ENCODE data around the gene NBEAL1.
"Not testable (repeated sequence)": the region's sequence is repeated elsewhere in the genome, so short reads cannot be mapped to it uniquely, and the experiment has no call there.

NBEAL1 gene

DNA sequence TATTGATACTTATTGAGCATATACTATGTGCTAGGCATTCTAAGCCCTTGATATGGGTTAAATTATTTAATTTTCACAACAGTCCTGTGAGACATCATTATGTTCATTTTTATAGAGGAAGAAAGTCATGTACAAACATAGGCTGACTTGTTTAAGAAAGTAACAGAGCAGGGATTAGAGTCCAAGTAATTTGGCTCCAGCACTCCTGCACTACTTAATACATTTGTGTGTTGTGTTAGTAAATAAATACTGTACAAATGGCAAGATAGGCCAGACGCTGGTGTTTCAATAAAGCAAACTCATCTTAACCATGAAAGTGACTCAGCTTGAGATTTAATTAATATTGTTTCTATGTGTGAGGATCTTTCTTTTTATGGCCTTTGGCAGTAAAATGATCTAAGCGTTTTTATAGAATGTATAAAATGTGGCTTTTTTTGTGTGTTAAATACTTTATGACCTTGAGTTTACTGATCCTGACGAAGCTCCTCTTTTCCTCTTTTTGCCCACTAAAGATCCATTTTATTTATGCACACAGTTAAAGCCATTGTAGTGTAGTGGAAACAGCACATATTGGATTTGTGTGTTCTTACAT, 21.3 kb downstream of the NBEAL1 start:
- no peaks in the 10 kb centered on the region for H3K9me3 ChIP-seq (ENCODE audit: control insufficient read depth in 5 of 5, low read length in 5 of 5)
- no peak overlapping the region for H3K9ac ChIP-seq (ENCODE audit: low read length in 5 of 5)
- no peak overlapping the region for H3K4me3 ChIP-seq (ENCODE audit: low read depth in 1 of 5, low read length in 5 of 5)
- no peaks in the 10 kb centered on the region for H3K27me3 ChIP-seq (ENCODE audit: control insufficient read depth in 5 of 5, insufficient read depth in 4 of 5, low read length in 5 of 5)
- peaks cover 0 to 5% (median 0%) of the 10 kb centered on the region in 5 donors for H3K36me3 ChIP-seq (ENCODE audit: control insufficient read depth in 5 of 5, insufficient read depth in 5 of 5, low read length in 5 of 5)
- peaks cover 0 to 23% (median 0%) of the 10 kb centered on the region in 5 donors for H3K4me1 ChIP-seq (ENCODE audit: control insufficient read depth in 5 of 5, insufficient read depth in 5 of 5, low read length in 5 of 5)
- no peak overlapping the region for H3K27ac ChIP-seq (ENCODE audit: low read depth, low read length)

DNA sequence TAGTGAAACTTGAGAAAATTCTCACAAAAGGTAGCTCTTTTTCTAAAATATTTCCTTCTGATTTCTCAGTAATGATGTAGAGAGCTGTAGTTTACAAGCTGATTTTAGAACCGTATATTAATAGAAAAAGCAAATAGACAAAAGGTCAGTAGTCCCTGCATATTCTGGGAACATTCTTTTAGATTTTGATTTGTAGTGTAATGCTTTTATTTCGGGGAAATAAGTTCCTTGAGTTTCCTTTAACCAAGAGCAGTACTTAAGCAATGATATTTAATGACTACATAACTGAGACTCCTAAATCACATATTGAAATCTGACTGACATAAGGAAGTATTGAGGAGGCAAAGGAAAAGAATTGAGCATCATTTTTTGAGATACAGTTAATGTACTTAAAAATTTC, 22.4 kb downstream of the NBEAL1 start:
- no peak overlapping the region for H3K27ac ChIP-seq (ENCODE audit: low read depth, low read length)
- H3K9ac ChIP-seq (ENCODE audit: low read length in 5 of 5) = no peak overlapping the region
- H3K4me1 ChIP-seq (ENCODE audit: control insufficient read depth in 5 of 5, insufficient read depth in 5 of 5, low read length in 5 of 5) = peaks cover 0 to 23% (median 0%) of the 10 kb centered on the region in 5 donors
- no peak overlapping the region for H3K4me3 ChIP-seq (ENCODE audit: low read depth in 1 of 5, low read length in 5 of 5)
- peaks cover 2 to 9% (median 4%) of the 10 kb centered on the region in 5 donors for H3K36me3 ChIP-seq (ENCODE audit: control insufficient read depth in 5 of 5, insufficient read depth in 5 of 5, low read length in 5 of 5)
- no peaks in the 10 kb centered on the region for H3K9me3 ChIP-seq (ENCODE audit: control insufficient read depth in 5 of 5, low read length in 5 of 5)
- H3K27me3 ChIP-seq (ENCODE audit: control insufficient read depth in 5 of 5, insufficient read depth in 4 of 5, low read length in 5 of 5) = no peaks in the 10 kb centered on the region

DNA sequence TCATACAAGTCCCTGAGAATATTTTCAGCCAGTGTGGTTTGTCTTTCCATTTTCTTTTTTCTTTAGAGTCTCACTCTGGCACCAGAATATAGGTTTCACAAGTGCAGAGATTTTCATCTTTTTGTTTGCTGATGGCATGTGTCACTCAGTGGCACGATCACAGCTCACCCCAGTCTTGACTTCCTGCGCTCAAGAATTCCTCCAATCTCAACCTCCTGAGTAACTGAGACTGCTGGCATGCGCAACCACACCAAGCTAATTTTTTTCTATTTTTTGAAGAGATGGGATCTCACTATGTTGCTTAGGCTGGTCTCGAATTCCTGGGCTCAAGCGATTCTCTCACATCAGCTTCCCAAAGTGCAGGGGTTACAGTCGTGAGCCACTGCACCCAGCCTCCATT, 23.9 kb downstream of the NBEAL1 start:
- Histone ChIP-seq H3K36me3 (ENCODE audit: control insufficient read depth in 5 of 5, insufficient read depth in 5 of 5, low read length in 5 of 5) (peaks cover 7 to 21% (median 12%) of the 10 kb centered on the region in 5 donors), H3K27ac (ENCODE audit: low read depth, low read length) (no peak overlapping the region), H3K27me3 (ENCODE audit: control insufficient read depth in 5 of 5, insufficient read depth in 4 of 5, low read length in 5 of 5) (no peaks in the 10 kb centered on the region), H3K4me3 (ENCODE audit: low read depth in 1 of 5, low read length in 5 of 5) (no peak overlapping the region), H3K9ac (ENCODE audit: low read length in 5 of 5) (no peak overlapping the region), H3K4me1 (ENCODE audit: control insufficient read depth in 5 of 5, insufficient read depth in 5 of 5, low read length in 5 of 5) (peaks cover 0 to 23% (median 0%) of the 10 kb centered on the region in 5 donors), H3K9me3 (ENCODE audit: control insufficient read depth in 5 of 5, low read length in 5 of 5) (no peaks in the 10 kb centered on the region)

DNA sequence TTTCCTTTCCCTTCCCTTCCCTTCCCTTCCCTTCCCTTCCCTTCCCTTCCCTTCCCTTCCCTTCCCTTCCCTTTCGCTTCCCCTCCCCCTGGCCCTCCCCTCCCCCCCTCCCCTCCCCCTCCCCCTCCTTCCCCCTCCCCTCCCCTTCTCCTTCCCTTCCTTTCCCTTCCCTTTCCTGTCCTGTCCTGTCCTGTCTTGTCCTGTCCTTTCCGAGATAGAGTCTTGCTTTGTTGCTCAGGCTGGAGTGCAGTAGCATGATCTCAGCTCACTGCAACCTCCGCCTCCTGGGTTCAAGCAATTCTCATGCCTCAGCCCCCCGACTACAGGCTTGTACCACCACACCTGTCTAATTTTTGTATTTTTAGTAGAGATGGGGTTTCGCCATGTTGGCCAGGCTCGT, 24.5 kb downstream of the NBEAL1 start:
- H3K36me3 ChIP-seq (ENCODE audit: control insufficient read depth in 5 of 5, insufficient read depth in 5 of 5, low read length in 5 of 5) = peaks cover 9 to 21% (median 12%) of the 10 kb centered on the region in 5 donors
- H3K9me3 ChIP-seq (ENCODE audit: control insufficient read depth in 5 of 5, low read length in 5 of 5); H3K27me3 ChIP-seq (ENCODE audit: control insufficient read depth in 5 of 5, insufficient read depth in 4 of 5, low read length in 5 of 5); H3K4me3 ChIP-seq (ENCODE audit: low read depth in 1 of 5, low read length in 5 of 5); H3K27ac ChIP-seq (ENCODE audit: low read depth, low read length); H3K9ac ChIP-seq (ENCODE audit: low read length in 5 of 5): not testable (repeated sequence)
- H3K4me1 ChIP-seq (ENCODE audit: control insufficient read depth in 5 of 5, insufficient read depth in 5 of 5, low read length in 5 of 5) = peaks cover 0 to 23% (median 0%) of the 10 kb centered on the region in 5 donors

DNA sequence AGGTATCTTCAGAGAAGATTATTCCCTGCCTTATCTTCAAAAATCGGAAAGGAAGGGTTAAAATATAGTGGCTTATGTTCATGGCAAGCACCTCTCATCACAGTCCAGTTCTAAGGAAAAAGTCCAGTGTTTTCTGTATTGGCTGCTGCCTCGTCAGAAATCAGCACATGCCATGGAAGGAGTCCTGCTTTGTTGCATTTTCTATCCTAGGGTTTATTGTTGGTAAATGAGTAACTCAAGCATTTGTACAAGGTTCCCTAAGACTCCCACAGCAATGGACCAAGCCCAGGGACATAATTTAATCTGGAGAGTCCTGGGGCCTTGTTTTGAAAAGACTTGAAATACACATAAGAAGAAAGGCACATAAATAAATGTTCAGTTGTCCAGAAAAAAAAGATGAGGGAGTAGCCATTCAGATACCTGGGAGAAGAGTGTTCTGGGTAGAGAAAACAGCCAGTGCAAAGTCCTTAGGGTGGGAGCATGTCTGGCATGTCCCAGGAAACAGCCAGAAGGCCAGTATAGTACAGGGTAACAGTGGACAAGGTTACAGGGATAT, 26.4 kb downstream of the NBEAL1 start:
- Histone ChIP-seq H3K4me1 (ENCODE audit: control insufficient read depth in 5 of 5, insufficient read depth in 5 of 5, low read length in 5 of 5) (peaks cover 0 to 17% (median 0%) of the 10 kb centered on the region in 5 donors), H3K36me3 (ENCODE audit: control insufficient read depth in 5 of 5, insufficient read depth in 5 of 5, low read length in 5 of 5) (peaks cover 9 to 21% (median 12%) of the 10 kb centered on the region in 5 donors), H3K9me3 (ENCODE audit: control insufficient read depth in 5 of 5, low read length in 5 of 5) (no peaks in the 10 kb centered on the region), H3K9ac (ENCODE audit: low read length in 5 of 5) (no peak overlapping the region), H3K27ac (ENCODE audit: low read depth, low read length) (no peak overlapping the region), H3K4me3 (ENCODE audit: low read depth in 1 of 5, low read length in 5 of 5) (no peak overlapping the region), H3K27me3 (ENCODE audit: control insufficient read depth in 5 of 5, insufficient read depth in 4 of 5, low read length in 5 of 5) (no peaks in the 10 kb centered on the region)

DNA sequence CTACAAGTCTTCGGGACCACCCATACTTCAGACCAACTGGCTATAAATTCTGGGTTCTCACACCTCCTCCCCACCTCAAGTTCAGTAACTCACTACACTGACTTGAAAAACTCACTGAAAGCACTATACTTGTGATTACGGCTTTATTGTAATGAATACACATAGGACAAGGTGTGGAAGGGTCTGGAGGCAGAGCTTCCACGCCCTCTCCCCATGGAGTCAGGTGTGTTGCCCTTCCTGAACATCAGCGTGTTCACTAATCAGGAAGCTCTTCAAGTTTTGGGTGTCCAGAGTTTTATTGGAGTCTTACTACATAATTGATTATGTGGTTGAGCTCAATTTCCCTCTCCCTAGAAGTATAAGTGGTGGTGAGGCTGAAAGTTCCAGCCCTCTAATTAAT, 27.5 kb downstream of the NBEAL1 start:
- no peaks in the 10 kb centered on the region for H3K9me3 ChIP-seq (ENCODE audit: control insufficient read depth in 5 of 5, low read length in 5 of 5)
- H3K36me3 ChIP-seq (ENCODE audit: control insufficient read depth in 5 of 5, insufficient read depth in 5 of 5, low read length in 5 of 5) = peaks cover 10 to 28% (median 15%) of the 10 kb centered on the region in 5 donors
- H3K9ac ChIP-seq (ENCODE audit: low read length in 5 of 5) = no peak overlapping the region
- no peak overlapping the region for H3K27ac ChIP-seq (ENCODE audit: low read depth, low read length)
- H3K4me1 ChIP-seq (ENCODE audit: control insufficient read depth in 5 of 5, insufficient read depth in 5 of 5, low read length in 5 of 5) = peaks cover 0 to 6% (median 0%) of the 10 kb centered on the region in 5 donors
- no peak overlapping the region for H3K4me3 ChIP-seq (ENCODE audit: low read depth in 1 of 5, low read length in 5 of 5)
- H3K27me3 ChIP-seq (ENCODE audit: control insufficient read depth in 5 of 5, insufficient read depth in 4 of 5, low read length in 5 of 5) = no peaks in the 10 kb centered on the region

DNA sequence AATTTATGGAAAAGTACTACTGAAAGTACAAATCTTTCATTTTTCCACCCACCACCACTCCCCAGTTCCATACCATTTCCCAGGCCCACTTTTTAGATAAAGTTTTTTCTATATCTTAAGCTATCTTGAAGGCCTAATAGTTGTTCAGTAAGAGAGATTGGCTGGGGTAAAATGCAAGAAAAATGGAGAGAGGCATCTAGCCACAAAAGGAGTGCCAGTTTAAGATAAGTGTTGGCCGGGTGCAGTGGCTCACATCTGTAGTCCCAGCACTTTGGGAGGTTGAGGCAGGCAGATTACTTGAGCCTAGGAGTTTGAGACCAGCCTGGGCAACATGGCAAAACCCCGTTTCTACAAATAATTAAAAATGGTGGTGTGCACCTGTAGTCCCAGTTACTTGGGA, 28.6 kb downstream of the NBEAL1 start:
- Histone ChIP-seq H3K4me1 (ENCODE audit: control insufficient read depth in 5 of 5, insufficient read depth in 5 of 5, low read length in 5 of 5) (no peaks in the 10 kb centered on the region), H3K27ac (ENCODE audit: low read depth, low read length) (no peak overlapping the region), H3K36me3 (ENCODE audit: control insufficient read depth in 5 of 5, insufficient read depth in 5 of 5, low read length in 5 of 5) (peaks cover 10 to 28% (median 15%) of the 10 kb centered on the region in 5 donors), H3K9me3 (ENCODE audit: control insufficient read depth in 5 of 5, low read length in 5 of 5) (no peaks in the 10 kb centered on the region), H3K27me3 (ENCODE audit: control insufficient read depth in 5 of 5, insufficient read depth in 4 of 5, low read length in 5 of 5) (no peaks in the 10 kb centered on the region), H3K9ac (ENCODE audit: low read length in 5 of 5) (no peak overlapping the region), H3K4me3 (ENCODE audit: low read depth in 1 of 5, low read length in 5 of 5) (no peak overlapping the region)

DNA sequence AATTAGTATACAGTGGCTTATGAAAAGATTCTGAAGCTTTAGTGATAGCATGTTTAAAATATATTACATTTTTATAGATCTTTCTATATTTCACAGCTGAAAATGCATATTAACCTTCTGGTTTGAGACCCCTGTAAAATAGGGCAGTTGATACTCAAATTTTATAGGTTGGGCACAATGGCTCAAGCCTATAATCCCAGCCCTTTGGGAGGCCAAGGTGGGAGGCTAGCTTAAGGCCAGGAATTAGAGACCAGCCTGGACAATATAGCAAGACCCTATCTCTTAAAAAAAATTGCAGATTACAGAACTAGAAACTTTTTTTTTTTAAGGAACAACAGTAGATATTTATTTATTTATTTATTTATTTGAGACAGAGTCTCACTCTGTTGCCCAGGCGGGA, 31.2 kb downstream of the NBEAL1 start:
- Histone ChIP-seq H3K4me3 (ENCODE audit: low read depth in 1 of 5, low read length in 5 of 5) (no peak overlapping the region), H3K27me3 (ENCODE audit: control insufficient read depth in 5 of 5, insufficient read depth in 4 of 5, low read length in 5 of 5) (no peaks in the 10 kb centered on the region), H3K4me1 (ENCODE audit: control insufficient read depth in 5 of 5, insufficient read depth in 5 of 5, low read length in 5 of 5) (no peaks in the 10 kb centered on the region), H3K36me3 (ENCODE audit: control insufficient read depth in 5 of 5, insufficient read depth in 5 of 5, low read length in 5 of 5) (peaks cover 17 to 31% (median 25%) of the 10 kb centered on the region in 5 donors), H3K27ac (ENCODE audit: low read depth, low read length) (no peak overlapping the region), H3K9ac (ENCODE audit: low read length in 5 of 5) (no peak overlapping the region), H3K9me3 (ENCODE audit: control insufficient read depth in 5 of 5, low read length in 5 of 5) (no peaks in the 10 kb centered on the region)

DNA sequence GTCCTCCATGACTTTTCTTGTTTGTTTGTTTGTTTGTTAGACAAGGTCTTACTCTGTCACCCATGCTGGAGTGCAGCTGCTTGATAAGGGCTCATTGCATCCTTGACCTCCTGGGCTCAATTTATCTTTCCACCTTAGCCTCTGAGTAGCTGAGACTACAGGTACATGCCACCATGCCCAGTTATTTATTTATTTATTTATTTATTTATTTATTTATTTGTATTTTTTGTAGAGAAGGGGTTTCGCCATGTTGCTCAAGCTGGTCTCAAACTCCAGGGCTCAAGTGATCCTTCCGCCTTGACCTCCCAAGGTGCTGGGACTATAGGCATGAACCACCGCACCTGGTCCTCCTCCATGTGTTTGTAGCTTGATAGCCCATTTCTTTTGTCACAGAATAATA, 37.9 kb downstream of the NBEAL1 start:
- Histone ChIP-seq H3K36me3 (ENCODE audit: control insufficient read depth in 5 of 5, insufficient read depth in 5 of 5, low read length in 5 of 5) (peaks cover 16 to 35% (median 27%) of the 10 kb centered on the region in 5 donors), H3K4me3 (ENCODE audit: low read depth in 1 of 5, low read length in 5 of 5) (no peak overlapping the region), H3K27ac (ENCODE audit: low read depth, low read length) (no peak overlapping the region), H3K4me1 (ENCODE audit: control insufficient read depth in 5 of 5, insufficient read depth in 5 of 5, low read length in 5 of 5) (no peaks in the 10 kb centered on the region), H3K9me3 (ENCODE audit: control insufficient read depth in 5 of 5, low read length in 5 of 5) (no peaks in the 10 kb centered on the region), H3K9ac (ENCODE audit: low read length in 5 of 5) (no peak overlapping the region), H3K27me3 (ENCODE audit: control insufficient read depth in 5 of 5, insufficient read depth in 4 of 5, low read length in 5 of 5) (no peaks in the 10 kb centered on the region)

DNA sequence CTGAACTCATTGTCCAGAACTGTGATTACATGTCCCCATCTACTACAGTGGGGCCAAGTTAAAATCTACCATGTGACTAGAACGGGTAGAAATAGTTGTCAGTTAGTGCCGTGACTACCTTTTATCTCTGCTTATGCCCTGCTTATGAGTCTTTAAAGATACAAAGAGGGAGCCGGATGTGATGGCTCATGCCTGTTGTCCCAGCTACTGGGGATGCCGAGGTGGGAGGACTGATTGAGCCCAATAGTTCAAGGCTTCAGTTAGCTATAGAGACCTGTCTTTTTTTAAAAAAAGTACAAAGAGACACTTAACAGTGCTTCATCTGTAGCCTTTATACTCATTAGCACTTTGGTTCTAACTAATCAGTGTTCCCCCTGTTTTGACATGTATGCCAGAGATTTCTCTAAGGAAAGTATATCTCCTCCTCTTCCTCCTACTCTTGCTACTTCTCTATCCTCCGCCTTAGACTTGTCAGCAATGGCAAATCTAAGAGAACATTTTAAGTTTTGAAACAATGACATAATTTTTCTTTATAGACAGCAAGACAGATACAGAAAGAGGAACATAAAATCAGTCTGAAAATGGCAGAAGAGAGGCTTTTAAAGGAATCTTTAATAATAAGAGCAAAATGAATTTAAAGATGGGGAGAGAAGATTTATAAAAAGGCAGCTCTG, 45.0 kb downstream of the NBEAL1 start:
- Histone ChIP-seq H3K36me3 (ENCODE audit: control insufficient read depth in 5 of 5, insufficient read depth in 5 of 5, low read length in 5 of 5) (peaks cover 31 to 55% (median 43%) of the 10 kb centered on the region in 5 donors), H3K27ac (ENCODE audit: low read depth, low read length) (no peak overlapping the region), H3K4me3 (ENCODE audit: low read depth in 1 of 5, low read length in 5 of 5) (no peak overlapping the region), H3K9ac (ENCODE audit: low read length in 5 of 5) (no peak overlapping the region), H3K27me3 (ENCODE audit: control insufficient read depth in 5 of 5, insufficient read depth in 4 of 5, low read length in 5 of 5) (no peaks in the 10 kb centered on the region), H3K9me3 (ENCODE audit: control insufficient read depth in 5 of 5, low read length in 5 of 5) (no peaks in the 10 kb centered on the region), H3K4me1 (ENCODE audit: control insufficient read depth in 5 of 5, insufficient read depth in 5 of 5, low read length in 5 of 5) (no peaks in the 10 kb centered on the region)

Data from subcutaneous abdominal adipose tissue (tissue), 5 donors.